Measurements from ENCODE around the gene ERN2. TPM values are rescaled to one million over a fixed set of nuclear protein-coding genes. Genes with fewer than 3 reads are reported as not detected.

ERN2 gene
- total RNA-seq (2021) (3.4 and 3.9 TPM in 2 replicates), Bru-seq, nascent RNA (percentile 34 among the genes with signal in this experiment), BruChase-seq, experiment 1, labeled RNA remaining after a 2-hour chase (percentile 23 among the genes with signal in this experiment), BruChase-seq, experiment 2, labeled RNA remaining after a 6-hour chase (percentile 33 among the genes with signal in this experiment)
- long read RNA-seq, partial matches to known transcripts, result 1 of 2 reads
- long read RNA-seq, other reads (novel, unspliced or antisense), result 0 of 2 reads

- no TSS peak for BruUV-seq (replicated peaks)
- Histone ChIP-seq H3K27ac (no peak within 1 kb of the TSS), H3K27me3 (ENCODE audit: insufficient read depth, low read depth) (peaks cover 15% of the 10 kb centered on the region), H2AFZ (no peak within 1 kb of the TSS), H3K36me3 (ENCODE audit: low read depth) (no peaks in the 10 kb centered on the region), H3K79me2 (ENCODE audit: low read depth) (no peaks in the 10 kb centered on the region), H4K20me1 (ENCODE audit: insufficient read depth) (no peaks in the 10 kb centered on the region), H3F3A (ENCODE audit: insufficient read depth, low read depth) (peaks cover 12% of the 10 kb centered on the region; the same call in 1 of the 2 replicates), H3K4me2 (peak within 1 kb of the TSS; percentile 45), H3K9me2 (ENCODE audit: insufficient read depth) (no peaks in the 10 kb centered on the region), H3K9me3 (ENCODE audit: insufficient read depth, low read depth) (no peaks in the 10 kb centered on the region), H3K4me1 (replicated peaks; ENCODE audit: insufficient read depth) (peaks cover 19% of the 10 kb centered on the region), H3K4me3 (no peak within 1 kb of the TSS)
- no peak for TF ChIP-seq EZH2 (IDR thresholded peaks at IDR 0.05; ENCODE audit: low read depth)
- TF ChIP-seq CTCF (conservative IDR thresholded peaks at IDR 0.05), result no peak
- ChIA-PET POLR2A (ENCODE audit: unreplicated experiment) (no interaction called here), CTCF (no interaction called here)
- no peak for DNase-seq
- intact Hi-C loops (cut with micrococcal nuclease; ENCODE audit: unreplicated experiment), result no loop called here
These were observed at the start of gene ERN2 for GRCh38 chr16:23712976-23713375. TSS of gene ERN2 (minus strand) at chr16:23713222. CDS start at chr16:23713187, 35 bp downstream.

- Histone ChIP-seq H3K4me1 (replicated peaks; ENCODE audit: insufficient read depth) (no peaks in the 10 kb centered on the region), H3K4me3 (no peak overlapping the region)
- POLR2A ChIA-PET (ENCODE audit: unreplicated experiment), result no interaction called here
These were observed 45.1 kb upstream of the ERN2 start for GRCh38 chr16:23757937-23758619.

GRCh38 chr16:23757116-23757515 is 44.1 kb upstream of the ERN2 start:
- no peaks in the 10 kb centered on the region for H3K9me2 ChIP-seq (ENCODE audit: insufficient read depth)
- CTCF ChIA-PET, result interaction anchor here (0.6 kb wide), 1 partner anchor 112 kb away, joined by 10 read pairs; no protein-coding TSS in a partner anchor

More at GRCh38 chr16:23757937-23758619, 45.1 kb upstream of the ERN2 start:
- no peaks in the 10 kb centered on the region for H3K79me2 ChIP-seq (ENCODE audit: low read depth)
- no peaks in the 10 kb centered on the region for H3K9me2 ChIP-seq (ENCODE audit: insufficient read depth)
- no peaks in the 10 kb centered on the region for H3K9me3 ChIP-seq (ENCODE audit: insufficient read depth, low read depth)
- intact Hi-C loops (cut with micrococcal nuclease; ENCODE audit: unreplicated experiment), result no loop called here
- no peaks in the 10 kb centered on the region for H4K20me1 ChIP-seq (ENCODE audit: insufficient read depth)
- H3K27me3 ChIP-seq (ENCODE audit: insufficient read depth, low read depth), result peaks cover 68% of the 10 kb centered on the region
- no peak for DNase-seq
- no peaks in the 10 kb centered on the region for H3F3A ChIP-seq (ENCODE audit: insufficient read depth, low read depth)
- no TSS peak for BruUV-seq (replicated peaks)
- H3K27ac ChIP-seq, result no peak overlapping the region
- no peak for TF ChIP-seq CTCF (conservative IDR thresholded peaks at IDR 0.05)
- no peak for TF ChIP-seq EZH2 (IDR thresholded peaks at IDR 0.05; ENCODE audit: low read depth)
- no peak overlapping the region for H3K4me2 ChIP-seq
- no peak overlapping the region for H2AFZ ChIP-seq
- H3K36me3 ChIP-seq (ENCODE audit: low read depth), result no peaks in the 10 kb centered on the region
- CTCF ChIA-PET, result no interaction called here

More at GRCh38 chr16:23757116-23757515, 44.1 kb upstream of the ERN2 start:
- intact Hi-C loops (cut with micrococcal nuclease; ENCODE audit: unreplicated experiment), result no loop called here
- H3K4me3 ChIP-seq, result no peak overlapping the region
- no peak for DNase-seq
- no peak overlapping the region for H2AFZ ChIP-seq
- peaks cover 67% of the 10 kb centered on the region for H3K27me3 ChIP-seq (ENCODE audit: insufficient read depth, low read depth)
- TF ChIP-seq CTCF (conservative IDR thresholded peaks at IDR 0.05), result no peak
- no peak for TF ChIP-seq EZH2 (IDR thresholded peaks at IDR 0.05; ENCODE audit: low read depth)
- no peak overlapping the region for H3K4me2 ChIP-seq
- BruUV-seq (replicated peaks), result no TSS peak
- H3K36me3 ChIP-seq (ENCODE audit: low read depth), result no peaks in the 10 kb centered on the region
- H3F3A ChIP-seq (ENCODE audit: insufficient read depth, low read depth), result no peaks in the 10 kb centered on the region
- no peak overlapping the region for H3K27ac ChIP-seq
- H4K20me1 ChIP-seq (ENCODE audit: insufficient read depth), result no peaks in the 10 kb centered on the region
- H3K4me1 ChIP-seq (replicated peaks; ENCODE audit: insufficient read depth), result no peaks in the 10 kb centered on the region
- H3K79me2 ChIP-seq (ENCODE audit: low read depth), result no peaks in the 10 kb centered on the region
- POLR2A ChIA-PET (ENCODE audit: unreplicated experiment), result no interaction called here
- H3K9me3 ChIP-seq (ENCODE audit: insufficient read depth, low read depth), result no peaks in the 10 kb centered on the region

Data from PC-9 (cell line).